Mesenchymal stem cell (in vitro differentiated cells and primary cell): ENCODE measurements around the gene ITPRID1.

Source experiments
- DNase-seq: peaks from one replicate; pipeline ENCODE4 v3.0.0-alpha.2; 2013
- H2AFZ ChIP-seq: one replicate; pipeline ENCODE4 v1.6.1; 2013; ENCODE audit warnings: low read depth, mild to moderate bottlenecking, control low read depth, inconsistent platforms, low read length, moderate library complexity
- H2AK5ac ChIP-seq: 2 replicates; pipeline ENCODE4 v1.6.1; 2013; ENCODE audit warnings: low read length, moderate library complexity, mild to moderate bottlenecking, inconsistent platforms; ENCODE audit not compliant: severe bottlenecking
- H2BK120ac ChIP-seq: one replicate; pipeline ENCODE4 v1.6.1; 2013; ENCODE audit warnings: low read depth, mild to moderate bottlenecking, inconsistent platforms, low read length, moderate library complexity
- H2BK12ac ChIP-seq, 2 experiments: one replicate each; pipeline ENCODE4 v1.6.1; 2013; ENCODE audit warnings: inconsistent platforms in 2 of 2, low read length in 2 of 2, mild to moderate bottlenecking in 2 of 2, moderate library complexity in 2 of 2, control low read depth in 1 of 2
- H2BK15ac ChIP-seq: one replicate; pipeline ENCODE4 v1.6.1; 2013; ENCODE audit warnings: mild to moderate bottlenecking, low read depth, inconsistent platforms; ENCODE audit not compliant: poor library complexity, severe bottlenecking
- H2BK5ac ChIP-seq: 2 replicates; pipeline ENCODE4 v1.6.1; 2013; ENCODE audit warnings: low read depth, mild to moderate bottlenecking, low read length, control low read depth, inconsistent platforms; ENCODE audit not compliant: poor library complexity, severe bottlenecking
- H3K14ac ChIP-seq, 2 experiments: one replicate each; pipeline ENCODE4 v1.6.1; 2013; ENCODE audit warnings: inconsistent platforms in 2 of 2, low read length in 2 of 2, control low read depth in 1 of 2, mild to moderate bottlenecking in 1 of 2, moderate library complexity in 1 of 2
- H3K18ac ChIP-seq, 2 experiments: one replicate each; pipeline ENCODE4 v1.6.1; 2013; ENCODE audit warnings: inconsistent platforms in 2 of 2, low read length in 2 of 2, control low read depth in 1 of 2, low read depth in 1 of 2, mild to moderate bottlenecking in 1 of 2
- H3K23ac ChIP-seq, 2 experiments: one replicate each; pipeline ENCODE4 v1.6.1; 2013; ENCODE audit warnings: inconsistent platforms in 2 of 2, low read length in 2 of 2, mild to moderate bottlenecking in 2 of 2, moderate library complexity in 2 of 2, control low read depth in 1 of 2
- H3K27ac ChIP-seq: 2 replicates; pipeline ENCODE4 v1.5.1; 2013; ENCODE audit warnings: mild to moderate bottlenecking, moderate library complexity, low read length, control low read depth, inconsistent platforms; ENCODE audit not compliant: poor library complexity, severe bottlenecking
- H3K27me3 ChIP-seq, 2 experiments: 2 replicates each; pipeline versions ENCODE4 v1.6.1 to v1.7.0; 2013; ENCODE audit warnings: low read length in 2 of 2, mild to moderate bottlenecking in 2 of 2, moderate library complexity in 2 of 2, control low read depth in 1 of 2, inconsistent platforms in 1 of 2; ENCODE audit not compliant: control insufficient read depth in 1 of 2, insufficient read depth in 1 of 2
- H3K36me3 ChIP-seq, 2 experiments: 2 replicates each; pipeline versions ENCODE4 v1.6.1 to v1.7.0; 2013; ENCODE audit warnings: low read length in 2 of 2, control low read depth in 1 of 2, inconsistent platforms in 1 of 2, low read depth in 1 of 2, mild to moderate bottlenecking in 1 of 2; ENCODE audit not compliant: insufficient read depth in 2 of 2, control insufficient read depth in 1 of 2
- H3K4ac ChIP-seq, 2 experiments: one replicate each; pipeline ENCODE4 v1.6.1; 2013; ENCODE audit warnings: inconsistent platforms in 2 of 2, low read length in 2 of 2, mild to moderate bottlenecking in 2 of 2, moderate library complexity in 2 of 2, control low read depth in 1 of 2, low read depth in 1 of 2
- H3K4me1 ChIP-seq: 2 replicates; pipeline ENCODE4 v1.6.1; 2013; ENCODE audit warnings: low read depth, low read length, control low read depth; ENCODE audit not compliant: control insufficient read depth, insufficient read depth
- H3K4me2 ChIP-seq: 2 replicates; pipeline ENCODE4 v1.6.1; 2013; ENCODE audit warnings: low read length, mild to moderate bottlenecking, inconsistent platforms; ENCODE audit not compliant: poor library complexity, severe bottlenecking
- H3K4me3 ChIP-seq, 2 experiments: 2 replicates each; pipeline versions ENCODE4 v1.5.1 to v1.7.0; 2013; ENCODE audit warnings: low read length in 2 of 2, mild to moderate bottlenecking in 2 of 2, control low read depth in 1 of 2, low read depth in 1 of 2; ENCODE audit not compliant: insufficient read depth in 1 of 2
- H3K79me1 ChIP-seq: replicated peaks from 2 replicates; pipeline ENCODE4 v1.6.1; 2013; ENCODE audit warnings: mild to moderate bottlenecking, control low read depth, low read length, inconsistent platforms; ENCODE audit not compliant: poor library complexity, severe bottlenecking
- H3K9ac ChIP-seq: 2 replicates; pipeline ENCODE4 v1.7.0; 2013; ENCODE audit warnings: mild to moderate bottlenecking, low read length, moderate library complexity
- H3K9me3 ChIP-seq: 2 replicates; pipeline ENCODE4 v1.7.0; 2013; ENCODE audit warnings: mild to moderate bottlenecking, low read length; ENCODE audit not compliant: control insufficient read depth
- H4K8ac ChIP-seq: one replicate; pipeline ENCODE4 v1.6.1; 2013; ENCODE audit warnings: inconsistent platforms, mild to moderate bottlenecking, low read length, moderate library complexity
- H4K91ac ChIP-seq: one replicate; pipeline ENCODE4 v1.6.1; 2013; ENCODE audit warnings: mild to moderate bottlenecking, low read length, inconsistent platforms
- WGBS: methylation state at CpG from one replicate; pipeline ENCODE4 v1.1.7; 2013; ENCODE audit warnings: mixed read lengths; 5-methylcytosine and 5-hydroxymethylcytosine counted together

ITPRID1 gene

GRCh38 chr7:31665546-31665945 lies 151.7 kb downstream of the ITPRID1 start:
- Histone ChIP-seq H3K4me2 (no peak overlapping the region), H4K91ac (no peak overlapping the region), H3K79me1 (no peaks in the 10 kb centered on the region), H4K8ac (no peak overlapping the region), H3K4ac (no peak overlapping the region), H3K27ac (no peak overlapping the region), H2AFZ (no peak overlapping the region), H2BK12ac (no peak overlapping the region), H2BK15ac (no peak overlapping the region), H3K18ac (no peak overlapping the region), H3K27me3 (peaks cover 3 to 6% of the 10 kb centered on the region in 2 experiments), H2BK5ac (no peak overlapping the region), H2BK120ac (no peak overlapping the region), H3K4me3 (no peak overlapping the region), H3K14ac (no peak overlapping the region), H3K9me3 (no peaks in the 10 kb centered on the region), H3K36me3 (no peaks in the 10 kb centered on the region), H3K9ac (no peak overlapping the region), H3K23ac (no peak overlapping the region), H3K4me1 (no peaks in the 10 kb centered on the region), H2AK5ac (no peak overlapping the region)
- WGBS: no CpG with 5 or more reads among the region's 1 CpG
- no peak for DNase-seq

- no peak for DNase-seq
- H3K9me3 ChIP-seq: no peaks in the 10 kb centered on the region
- H4K91ac ChIP-seq: no peak overlapping the region
- peaks cover 0 to 6% of the 10 kb centered on the region in 2 experiments for H3K27me3 ChIP-seq
- H2AFZ ChIP-seq: no peak overlapping the region
- no peak overlapping the region for H2BK5ac ChIP-seq
- H3K18ac ChIP-seq: no peak overlapping the region
- H2AK5ac ChIP-seq: no peak overlapping the region
- H2BK15ac ChIP-seq: no peak overlapping the region
- H3K9ac ChIP-seq: no peak overlapping the region
- H2BK12ac ChIP-seq: no peak overlapping the region
- no peaks in the 10 kb centered on the region for H3K4me1 ChIP-seq
- H4K8ac ChIP-seq: no peak overlapping the region
- H3K27ac ChIP-seq: no peak overlapping the region
- no peak overlapping the region for H3K4me2 ChIP-seq
- no peak overlapping the region for H2BK120ac ChIP-seq
- no peaks in the 10 kb centered on the region for H3K36me3 ChIP-seq
- H3K4ac ChIP-seq: no peak overlapping the region
- no peak overlapping the region for H3K23ac ChIP-seq
- no peak overlapping the region for H3K4me3 ChIP-seq
- H3K14ac ChIP-seq: no peak overlapping the region
- no peaks in the 10 kb centered on the region for H3K79me1 ChIP-seq
Observed at GRCh38 chr7:31669461-31669860, 155.6 kb downstream of the ITPRID1 start.

- no peaks in the 10 kb centered on the region for H3K36me3 ChIP-seq
- H2BK15ac ChIP-seq: no peak overlapping the region
- no peaks in the 10 kb centered on the region for H3K79me1 ChIP-seq
- H3K23ac ChIP-seq: no peak overlapping the region
- no peak overlapping the region for H3K18ac ChIP-seq
- H3K4ac ChIP-seq: no peak overlapping the region
- H2BK5ac ChIP-seq: no peak overlapping the region
- WGBS: 93% methylated on average over 12 of the region's 12 CpGs
- no peak for DNase-seq
- no peaks in the 10 kb centered on the region for H3K9me3 ChIP-seq
- H2BK12ac ChIP-seq: no peak overlapping the region
- H3K14ac ChIP-seq: no peak overlapping the region
- no peaks in the 10 kb centered on the region for H3K4me1 ChIP-seq
- H3K9ac ChIP-seq: no peak overlapping the region
- H2AK5ac ChIP-seq: no peak overlapping the region
- no peak overlapping the region for H4K91ac ChIP-seq
- no peak overlapping the region for H3K4me2 ChIP-seq
- H3K27ac ChIP-seq: no peak overlapping the region
- H4K8ac ChIP-seq: no peak overlapping the region
- H2AFZ ChIP-seq: no peak overlapping the region
- no peaks in the 10 kb centered on the region for H3K27me3 ChIP-seq
- H2BK120ac ChIP-seq: no peak overlapping the region
- no peak overlapping the region for H3K4me3 ChIP-seq
Observed at GRCh38 chr7:31679574-31680305, 165.8 kb downstream of the ITPRID1 start.

GRCh38 chr7:31683445-31684225 lies 169.7 kb downstream of the ITPRID1 start:
- Histone ChIP-seq H2BK5ac (no peak overlapping the region), H3K27ac (no peak overlapping the region)
- 63% methylated on average over 5 of the region's 5 CpGs for WGBS

More at GRCh38 chr7:31683445-31684225, 169.7 kb downstream of the ITPRID1 start:
- Histone ChIP-seq H2BK12ac (no peak overlapping the region), H3K27me3 (peaks cover 0 to 9% of the 10 kb centered on the region in 2 experiments), H4K8ac (no peak overlapping the region), H3K9me3 (no peaks in the 10 kb centered on the region), H2AFZ (no peak overlapping the region), H3K18ac (no peak overlapping the region), H3K9ac (no peak overlapping the region), H3K23ac (no peak overlapping the region), H3K4me1 (no peaks in the 10 kb centered on the region), H2AK5ac (no peak overlapping the region), H3K4me3 (no peak overlapping the region), H2BK120ac (no peak overlapping the region), H3K4ac (no peak overlapping the region), H3K79me1 (no peaks in the 10 kb centered on the region), H2BK15ac (no peak overlapping the region), H3K4me2 (no peak overlapping the region), H3K36me3 (no peaks in the 10 kb centered on the region), H3K14ac (no peak overlapping the region), H4K91ac (no peak overlapping the region)
- DNase-seq: no peak
